NT2/D1 (cell line): ENCODE data around the gene ADARB2.

ENCODE experiments used
- DNase-seq: peaks from one replicate; pipeline ENCODE4 v3.0.0-alpha.2; 2011; ENCODE audit warnings: low read depth, low spot score
- H3K27me3 ChIP-seq: 2 replicates; pipeline ENCODE4 v1.6.0; 2011; ENCODE audit warnings: mild to moderate bottlenecking; ENCODE audit not compliant: insufficient read length, insufficient read depth
- H3K36me3 ChIP-seq: 2 replicates; pipeline ENCODE4 v1.6.1; 2011; ENCODE audit warnings: mild to moderate bottlenecking, low read length, mixed read lengths; ENCODE audit not compliant: insufficient read depth, insufficient read length
- H3K4me1 ChIP-seq: 2 replicates; pipeline ENCODE4 v1.5.1; 2011; ENCODE audit not compliant: insufficient read depth, insufficient read length
- H3K4me3 ChIP-seq: 2 replicates; pipeline ENCODE4 v1.5.1; 2011; ENCODE audit warnings: low read depth; ENCODE audit not compliant: insufficient read length
- H3K9ac ChIP-seq: 2 replicates; pipeline ENCODE4 v1.6.0; 2011; ENCODE audit warnings: low read depth; ENCODE audit not compliant: insufficient read length
- H3K9me3 ChIP-seq: 2 replicates; pipeline ENCODE4 v1.5.1; 2011; ENCODE audit warnings: mild to moderate bottlenecking, low read length; ENCODE audit not compliant: insufficient read depth
- SUZ12 ChIP-seq: IDR thresholded peaks from 2 replicates; pipeline ENCODE4 v1.6.1; 2011; ENCODE audit not compliant: insufficient read length, insufficient read depth; ENCODE audit errors: extremely low read depth
- YY1 ChIP-seq: IDR thresholded peaks from 2 replicates; pipeline ENCODE4 v1.6.1; 2011; ENCODE audit not compliant: insufficient read length, insufficient read depth
- ZNF274 ChIP-seq: IDR thresholded peaks from 2 replicates; pipeline ENCODE4 v1.6.1; 2011; ENCODE audit warnings: mild to moderate bottlenecking, low read depth, low read length

Gene ADARB2

GRCh38 chr10:1425879-1426278 lies 311.4 kb downstream of the ADARB2 start:
- no peak overlapping the region for H3K9ac ChIP-seq

GRCh38 chr10:1424648-1425047 lies 312.7 kb downstream of the ADARB2 start:
- no peaks in the 10 kb centered on the region for H3K27me3 ChIP-seq
- no peak overlapping the region for H3K4me3 ChIP-seq
- TF ChIP-seq SUZ12 (no peak), YY1 (no peak), ZNF274 (no peak)
- H3K9me3 ChIP-seq, result no peaks in the 10 kb centered on the region
- no peaks in the 10 kb centered on the region for H3K36me3 ChIP-seq
- no peak overlapping the region for H3K9ac ChIP-seq
- H3K4me1 ChIP-seq, result no peaks in the 10 kb centered on the region
- DNase-seq, result no peak

More at GRCh38 chr10:1425879-1426278, 311.4 kb downstream of the ADARB2 start:
- peaks cover 2% of the 10 kb centered on the region; the same call in 1 of the 2 replicates for H3K9me3 ChIP-seq
- H3K4me3 ChIP-seq, result no peak overlapping the region
- no peaks in the 10 kb centered on the region for H3K4me1 ChIP-seq
- TF ChIP-seq ZNF274, result no peak
- no peak for TF ChIP-seq YY1
- no peak for TF ChIP-seq SUZ12
- H3K27me3 ChIP-seq, result no peaks in the 10 kb centered on the region
- H3K36me3 ChIP-seq, result no peaks in the 10 kb centered on the region
- DNase-seq, result no peak

GRCh38 chr10:1423676-1424253 lies 313.6 kb downstream of the ADARB2 start:
- H3K4me3 ChIP-seq, result no peak overlapping the region
- peaks cover 4% of the 10 kb centered on the region for H3K27me3 ChIP-seq
- no peaks in the 10 kb centered on the region for H3K4me1 ChIP-seq
- no peak for DNase-seq
- no peaks in the 10 kb centered on the region for H3K36me3 ChIP-seq
- TF ChIP-seq ZNF274, result no peak
- TF ChIP-seq YY1, result no peak
- no peak for TF ChIP-seq SUZ12
- no peak overlapping the region for H3K9ac ChIP-seq
- no peaks in the 10 kb centered on the region for H3K9me3 ChIP-seq

- Histone ChIP-seq H3K36me3 (no peaks in the 10 kb centered on the region), H3K27me3 (peaks cover 4% of the 10 kb centered on the region), H3K4me1 (no peaks in the 10 kb centered on the region), H3K4me3 (no peak overlapping the region), H3K9me3 (no peaks in the 10 kb centered on the region), H3K9ac (no peak overlapping the region)
- TF ChIP-seq ZNF274 (no peak), SUZ12 (no peak), YY1 (no peak)
- DNase-seq, result no peak
These were observed 315.1 kb downstream of the ADARB2 start for GRCh38 chr10:1422275-1422674.

GRCh38 chr10:1420661-1421362 lies 316.5 kb downstream of the ADARB2 start:
- Histone ChIP-seq H3K36me3 (no peaks in the 10 kb centered on the region), H3K27me3 (peaks cover 4% of the 10 kb centered on the region), H3K9me3 (no peaks in the 10 kb centered on the region), H3K4me3 (peak overlapping the region; percentile 27), H3K9ac (peak overlapping the region; percentile 38), H3K4me1 (no peaks in the 10 kb centered on the region)
- TF ChIP-seq SUZ12 (no peak), YY1 (no peak), ZNF274 (no peak)
- peak; percentile 60 for DNase-seq

- no peak overlapping the region for H3K9ac ChIP-seq
These were observed 317.3 kb downstream of the ADARB2 start for GRCh38 chr10:1419796-1420610.

GRCh38 chr10:1418031-1418550 lies 319.2 kb downstream of the ADARB2 start:
- no peak for TF ChIP-seq YY1
- no peak for TF ChIP-seq ZNF274
- no peak for TF ChIP-seq SUZ12

More at GRCh38 chr10:1419796-1420610, 317.3 kb downstream of the ADARB2 start:
- H3K4me1 ChIP-seq, result no peaks in the 10 kb centered on the region
- H3K4me3 ChIP-seq, result peak overlapping the region; percentile 27
- peaks cover 4% of the 10 kb centered on the region for H3K27me3 ChIP-seq
- no peaks in the 10 kb centered on the region for H3K36me3 ChIP-seq
- no peak for DNase-seq
- TF ChIP-seq SUZ12, result no peak
- no peak for TF ChIP-seq YY1
- TF ChIP-seq ZNF274, result no peak
- H3K9me3 ChIP-seq, result no peaks in the 10 kb centered on the region

More at GRCh38 chr10:1418031-1418550, 319.2 kb downstream of the ADARB2 start:
- H3K9me3 ChIP-seq, result no peaks in the 10 kb centered on the region
- no peak for DNase-seq
- H3K9ac ChIP-seq, result no peak overlapping the region
- H3K4me3 ChIP-seq, result no peak overlapping the region
- no peaks in the 10 kb centered on the region for H3K4me1 ChIP-seq
- H3K27me3 ChIP-seq, result peaks cover 4% of the 10 kb centered on the region
- H3K36me3 ChIP-seq, result no peaks in the 10 kb centered on the region
